H9 (cell line): Measurements from ENCODE around the gene PTPN21. TPM values are rescaled to one million over a fixed set of nuclear protein-coding genes. Genes with fewer than 3 reads are reported as not detected.

Experiments used
- DNase-seq: peaks from one replicate; pipeline ENCODE4 v3.0.0-alpha.2; 2017
- H2AFZ ChIP-seq: one replicate; pipeline ENCODE4 v1.6.1; 2013; ENCODE audit warnings: mild to moderate bottlenecking, low read length, control low read depth, moderate library complexity
- H2AK5ac ChIP-seq: 2 replicates; pipeline ENCODE4 v1.6.1; 2013; ENCODE audit warnings: low read length, control low read depth, mixed read lengths; ENCODE audit not compliant: insufficient read length
- H2BK120ac ChIP-seq: one replicate; pipeline ENCODE4 v1.6.1; 2013; ENCODE audit warnings: low read depth, mild to moderate bottlenecking, low read length, control low read depth, inconsistent platforms; ENCODE audit not compliant: poor library complexity, severe bottlenecking
- H2BK12ac ChIP-seq: 2 replicates; pipeline ENCODE4 v1.6.1; 2013; ENCODE audit warnings: low read length, control low read depth, mixed read lengths, low read depth; ENCODE audit not compliant: insufficient read length
- H2BK15ac ChIP-seq: 2 replicates; pipeline ENCODE4 v1.6.1; 2013; ENCODE audit warnings: low read depth, low read length, control low read depth
- H2BK20ac ChIP-seq: one replicate; pipeline ENCODE4 v1.6.1; 2013; ENCODE audit warnings: low read depth, mild to moderate bottlenecking, low read length, control low read depth, inconsistent platforms; ENCODE audit not compliant: poor library complexity, severe bottlenecking
- H2BK5ac ChIP-seq: 2 replicates; pipeline ENCODE4 v1.6.1; 2013; ENCODE audit warnings: low read length, control low read depth, mixed read lengths; ENCODE audit not compliant: insufficient read length
- H3K14ac ChIP-seq: 2 replicates; pipeline ENCODE4 v1.6.1; 2013; ENCODE audit warnings: low read length, control low read depth; ENCODE audit not compliant: insufficient read depth
- H3K18ac ChIP-seq: 2 replicates; pipeline ENCODE4 v1.6.1; 2013; ENCODE audit warnings: low read depth, mild to moderate bottlenecking, mixed read lengths, low read length, control low read depth; ENCODE audit not compliant: insufficient read length
- H3K23ac ChIP-seq: 2 replicates; pipeline ENCODE4 v1.6.1; 2013; ENCODE audit warnings: low read length, control low read depth, mixed read lengths, low read depth; ENCODE audit not compliant: insufficient read length
- H3K23me2 ChIP-seq: 2 replicates; pipeline ENCODE4 v1.6.1; 2013; ENCODE audit warnings: low read depth, mild to moderate bottlenecking, mixed read lengths, low read length, control low read depth; ENCODE audit not compliant: insufficient read length, poor library complexity, severe bottlenecking
- H3K27ac ChIP-seq: 2 replicates; pipeline ENCODE4 v1.5.1; 2013; ENCODE audit warnings: low read length, control low read depth, mixed read lengths, low read depth; ENCODE audit not compliant: insufficient read length
- H3K27me3 ChIP-seq: 2 replicates; pipeline ENCODE4 v1.6.1; 2013; ENCODE audit warnings: low read length, control low read depth, inconsistent platforms; ENCODE audit not compliant: insufficient read depth
- H3K4ac ChIP-seq: 2 replicates; pipeline ENCODE4 v1.6.1; 2013; ENCODE audit warnings: low read depth, mild to moderate bottlenecking, control low read depth, inconsistent platforms, low read length, moderate library complexity
- H3K4me1 ChIP-seq: 2 replicates; pipeline ENCODE4 v1.6.1; 2013; ENCODE audit warnings: low read length, control low read depth, inconsistent platforms; ENCODE audit not compliant: insufficient read depth
- H3K4me2 ChIP-seq: 2 replicates; pipeline ENCODE4 v1.6.1; 2013; ENCODE audit warnings: low read length, control low read depth, mixed read lengths; ENCODE audit not compliant: insufficient read length, insufficient read depth
- H3K56ac ChIP-seq: 2 replicates; pipeline ENCODE4 v1.6.1; 2013; ENCODE audit warnings: low read depth, mild to moderate bottlenecking, mixed read lengths, low read length, control low read depth; ENCODE audit not compliant: insufficient read length
- H3K79me1 ChIP-seq: 2 replicates; pipeline ENCODE4 v1.6.1; 2013; ENCODE audit warnings: low read depth, mild to moderate bottlenecking, moderate library complexity, low read length, control low read depth, inconsistent platforms; ENCODE audit not compliant: insufficient read depth, poor library complexity, severe bottlenecking
- H3K79me2 ChIP-seq: 2 replicates; pipeline ENCODE4 v1.6.1; 2013; ENCODE audit warnings: low read length, control low read depth, inconsistent platforms; ENCODE audit not compliant: insufficient read depth
- H3K9ac ChIP-seq: 2 replicates; pipeline ENCODE4 v1.6.1; 2013; ENCODE audit warnings: low read length, control low read depth, mixed read lengths; ENCODE audit not compliant: insufficient read length; ENCODE audit errors: extremely low read depth
- H3K9me3 ChIP-seq: one replicate; pipeline ENCODE4 v1.6.1; 2013; ENCODE audit warnings: low read depth, low read length, inconsistent platforms; ENCODE audit not compliant: control insufficient read depth
- H3T11ph ChIP-seq: one replicate; pipeline ENCODE4 v1.6.1; 2013; ENCODE audit warnings: mild to moderate bottlenecking, low read length, control low read depth, inconsistent platforms
- H4K20me1 ChIP-seq: one replicate; pipeline ENCODE4 v1.6.1; 2013; ENCODE audit not compliant: control insufficient read depth, insufficient read length, insufficient read depth
- H4K5ac ChIP-seq: 2 replicates; pipeline ENCODE4 v1.6.1; 2013; ENCODE audit warnings: low read depth, mild to moderate bottlenecking, mixed read lengths, low read length, control low read depth; ENCODE audit not compliant: insufficient read length
- H4K8ac ChIP-seq: replicated peaks from 2 replicates; pipeline ENCODE4 v1.6.1; 2013; ENCODE audit warnings: low read length, control low read depth, mixed read lengths, low read depth; ENCODE audit not compliant: insufficient read length
- H4K91ac ChIP-seq: 2 replicates; pipeline ENCODE4 v1.6.1; 2013; ENCODE audit warnings: low read depth, mild to moderate bottlenecking, moderate library complexity, mixed read lengths, low read length, control low read depth; ENCODE audit not compliant: insufficient read length
- H3K27ac Mint-ChIP-seq, 3 experiments: 2 replicates in 2 of 3; 3 replicates in 1 of 3; pipeline ENCODE4 v1.8.0; 2020 to 2021; ENCODE audit warnings: mixed read lengths in 3 of 3, mild to moderate bottlenecking in 1 of 3, moderate library complexity in 1 of 3
- H3K27me3 Mint-ChIP-seq: 2 replicates; pipeline ENCODE4 v1.8.0; 2021; ENCODE audit warnings: low read depth, mild to moderate bottlenecking, moderate library complexity, mixed read lengths
- H3K36me3 Mint-ChIP-seq, 3 experiments: 2 replicates in 2 of 3; 3 replicates in 1 of 3; pipeline ENCODE4 v1.8.0; 2020 to 2021; ENCODE audit warnings: low read depth in 3 of 3, mixed read lengths in 3 of 3; ENCODE audit not compliant: insufficient read depth in 1 of 3
- H3K4me1 Mint-ChIP-seq, 2 experiments: 2 replicates each; pipeline ENCODE4 v1.8.0; 2020; ENCODE audit warnings: mixed read lengths in 2 of 2
- H3K4me3 Mint-ChIP-seq, 2 experiments: 2 replicates in 1 of 2; 3 replicates in 1 of 2; pipeline ENCODE4 v1.8.0; 2020 to 2021; ENCODE audit warnings: mild to moderate bottlenecking in 2 of 2, mixed read lengths in 2 of 2, moderate library complexity in 1 of 2
- H3K9me3 Mint-ChIP-seq, 2 experiments: 2 replicates in 1 of 2; 3 replicates in 1 of 2; pipeline ENCODE4 v1.8.0; 2020; ENCODE audit warnings: mild to moderate bottlenecking in 2 of 2, mixed read lengths in 2 of 2, moderate library complexity in 1 of 2
- WGBS: extraction: QIAGEN DNeasy Blood & Tissue Kit; methylation state at CpG from one replicate; pipeline ENCODE4 v1.1.7; 2013; ENCODE audit warnings: missing lambda C conversion rate, low lambda C conversion rate, mixed read lengths; ENCODE audit not compliant: insufficient read length; ENCODE audit errors: extremely low coverage; 5-methylcytosine and 5-hydroxymethylcytosine counted together
- total RNA-seq: library from RNA; stranded (reverse); gene quantifications from 2 replicates; pipeline ENCODE4 v1.2.1, GENCODE V29; 2021
- TF ChIP-seq, protein P1 (sequence below): fragments of 200-600 bp; sonication (generic); conservative IDR thresholded peaks from 3 replicates; pipeline ENCODE4 v1.8.0; 2021; ENCODE audit warnings: antibody characterized with exemption, mild to moderate bottlenecking

Gene PTPN21
- total RNA-seq, 1 experiment from 2014 or later: 14.3 TPM

GRCh38 chr14:88515499-88516221 is 39.1 kb downstream of the PTPN21 start:
- whole genome bisulfite sequencing: no CpG with 5 or more reads among the region's 1 CpG

More at GRCh38 chr14:88515499-88516221, 39.1 kb downstream of the PTPN21 start:
- H3K27me3 ChIP-seq: no peaks in the 10 kb centered on the region
- H3K4me1 ChIP-seq: no peaks in the 10 kb centered on the region
- H4K5ac ChIP-seq: no peak overlapping the region
- H3K79me2 ChIP-seq: no peaks in the 10 kb centered on the region
- H4K91ac ChIP-seq: no peak overlapping the region
- no peak overlapping the region for H3K23ac ChIP-seq
- no peak overlapping the region for H3K18ac ChIP-seq
- no peak overlapping the region for H2BK12ac ChIP-seq
- H2AK5ac ChIP-seq: no peak overlapping the region
- H3K4me2 ChIP-seq: no peak overlapping the region
- no peak for DNase-seq
- no peak overlapping the region for H3T11ph ChIP-seq
- H3K27me3 Mint-ChIP-seq: no peaks in the 10 kb centered on the region
- no peaks in the 10 kb centered on the region for H3K23me2 ChIP-seq
- H3K14ac ChIP-seq: no peak overlapping the region
- no peak overlapping the region for H2BK120ac ChIP-seq
- no peak overlapping the region for H3K27ac Mint-ChIP-seq
- TF ChIP-seq, protein P1, sequence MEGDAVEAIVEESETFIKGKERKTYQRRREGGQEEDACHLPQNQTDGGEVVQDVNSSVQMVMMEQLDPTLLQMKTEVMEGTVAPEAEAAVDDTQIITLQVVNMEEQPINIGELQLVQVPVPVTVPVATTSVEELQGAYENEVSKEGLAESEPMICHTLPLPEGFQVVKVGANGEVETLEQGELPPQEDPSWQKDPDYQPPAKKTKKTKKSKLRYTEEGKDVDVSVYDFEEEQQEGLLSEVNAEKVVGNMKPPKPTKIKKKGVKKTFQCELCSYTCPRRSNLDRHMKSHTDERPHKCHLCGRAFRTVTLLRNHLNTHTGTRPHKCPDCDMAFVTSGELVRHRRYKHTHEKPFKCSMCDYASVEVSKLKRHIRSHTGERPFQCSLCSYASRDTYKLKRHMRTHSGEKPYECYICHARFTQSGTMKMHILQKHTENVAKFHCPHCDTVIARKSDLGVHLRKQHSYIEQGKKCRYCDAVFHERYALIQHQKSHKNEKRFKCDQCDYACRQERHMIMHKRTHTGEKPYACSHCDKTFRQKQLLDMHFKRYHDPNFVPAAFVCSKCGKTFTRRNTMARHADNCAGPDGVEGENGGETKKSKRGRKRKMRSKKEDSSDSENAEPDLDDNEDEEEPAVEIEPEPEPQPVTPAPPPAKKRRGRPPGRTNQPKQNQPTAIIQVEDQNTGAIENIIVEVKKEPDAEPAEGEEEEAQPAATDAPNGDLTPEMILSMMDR: no peak
- no peak overlapping the region for H4K8ac ChIP-seq
- no peak overlapping the region for H3K4ac ChIP-seq
- no peaks in the 10 kb centered on the region for H4K20me1 ChIP-seq
- no peak overlapping the region for H2AFZ ChIP-seq
- H3K4me1 Mint-ChIP-seq: no peaks in the 10 kb centered on the region
- H3K9me3 Mint-ChIP-seq: no peaks in the 10 kb centered on the region
- H3K56ac ChIP-seq: no peak overlapping the region
- H3K4me3 Mint-ChIP-seq: no peak overlapping the region
- no peak overlapping the region for H2BK5ac ChIP-seq
- H2BK15ac ChIP-seq: no peak overlapping the region
- no peaks in the 10 kb centered on the region for H3K9me3 ChIP-seq
- H2BK20ac ChIP-seq: no peak overlapping the region
- H3K9ac ChIP-seq: no peak overlapping the region
- H3K36me3 Mint-ChIP-seq: peaks cover 1 to 14% (median 14%) of the 10 kb centered on the region in 3 experiments; a peak in 4 of 7 replicates
- H3K79me1 ChIP-seq: no peaks in the 10 kb centered on the region
- H3K27ac ChIP-seq: no peak overlapping the region
